HG02973 (cell line): ENCODE results near the gene GNAI2.

Experiments
- ATAC-seq: cut with Tn5 transposase; IDR thresholded peaks from one replicate; pipeline ENCODE4 v1.9.1; 2021; ENCODE audit warnings: moderate library complexity; ENCODE audit not compliant: unreplicated experiment

GNAI2 gene

DNA sequence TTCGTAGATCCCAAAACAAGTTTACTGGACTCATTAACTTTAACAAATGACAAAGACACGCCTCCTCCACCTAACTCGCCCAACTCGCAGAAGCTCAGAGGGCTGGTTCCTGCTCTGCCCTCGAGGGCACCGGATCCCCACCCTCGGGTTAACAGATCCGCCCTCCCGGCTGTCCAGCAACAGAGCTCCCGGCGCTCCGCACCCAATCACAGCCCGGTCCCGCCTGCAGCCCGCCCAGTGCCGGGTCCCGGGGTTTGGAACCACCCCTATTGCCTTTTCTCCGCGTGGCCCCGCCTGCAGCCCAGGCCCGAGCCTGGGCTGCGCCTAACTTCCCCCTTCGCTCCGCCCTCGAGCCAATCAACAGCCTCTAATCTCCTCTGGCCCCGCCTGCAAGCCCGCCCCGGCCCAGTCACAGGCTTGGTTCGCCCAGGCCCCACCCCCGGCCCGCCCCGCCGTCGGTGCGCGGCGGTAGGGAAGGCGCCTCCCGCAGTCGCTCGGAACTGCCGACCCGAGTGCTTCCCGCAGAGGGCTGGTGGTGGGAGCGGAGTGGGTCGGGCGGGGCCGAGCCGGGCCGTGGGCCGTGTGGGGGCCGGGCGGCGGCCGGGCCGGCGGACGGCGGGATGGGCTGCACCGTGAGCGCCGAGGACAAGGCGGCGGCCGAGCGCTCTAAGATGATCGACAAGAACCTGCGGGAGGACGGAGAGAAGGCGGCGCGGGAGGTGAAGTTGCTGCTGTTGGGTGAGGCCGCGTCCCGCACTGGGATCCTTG lies at the start of gene GNAI2:
Gene GNAI2, plus strand, starts transcription at position 489 of the 768 bp plus-strand sequence. Its CDS starts 132 bp downstream, at position 621.
- ATAC-seq, result peak; percentile 86

DNA sequence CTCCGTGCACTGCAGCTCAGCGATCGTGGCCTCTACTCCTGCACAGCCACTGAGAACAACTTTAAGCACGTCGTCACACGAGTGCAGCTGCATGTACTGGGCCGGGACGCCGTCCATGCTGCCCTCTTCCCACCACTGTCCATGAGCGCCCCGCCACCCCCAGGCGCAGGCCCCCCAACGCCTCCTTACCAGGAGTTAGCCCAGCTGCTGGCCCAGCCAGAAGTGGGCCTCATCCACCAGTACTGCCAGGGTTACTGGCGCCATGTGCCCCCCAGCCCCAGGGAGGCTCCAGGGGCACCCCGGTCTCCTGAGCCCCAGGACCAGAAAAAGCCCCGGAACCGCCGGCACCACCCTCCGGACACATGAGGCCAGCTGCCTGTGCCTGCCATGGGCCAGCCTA lies 48.3 kb upstream of the GNAI2 start:
- ATAC-seq, result no peak

DNA sequence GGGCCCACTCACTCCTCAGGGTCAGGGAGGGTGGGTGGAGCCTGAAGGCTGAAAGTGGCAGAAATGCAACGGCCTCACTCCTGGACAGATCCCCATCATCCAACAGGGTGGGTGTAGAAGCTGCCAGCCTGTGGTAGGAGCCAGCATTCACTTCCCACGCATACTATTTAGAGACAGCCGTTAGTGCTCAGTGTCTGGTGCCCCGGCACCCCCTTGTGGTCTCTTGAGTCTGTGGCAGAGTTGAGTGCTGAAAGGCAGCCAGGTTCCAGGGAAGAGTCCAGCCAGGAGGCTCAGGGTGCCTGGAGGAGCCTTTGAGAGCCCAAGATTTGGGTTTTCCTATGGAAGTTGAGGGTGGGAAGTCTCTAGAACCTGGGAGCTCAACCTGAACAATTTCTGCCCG lies 46.7 kb upstream of the GNAI2 start:
- ATAC-seq, result no peak

DNA sequence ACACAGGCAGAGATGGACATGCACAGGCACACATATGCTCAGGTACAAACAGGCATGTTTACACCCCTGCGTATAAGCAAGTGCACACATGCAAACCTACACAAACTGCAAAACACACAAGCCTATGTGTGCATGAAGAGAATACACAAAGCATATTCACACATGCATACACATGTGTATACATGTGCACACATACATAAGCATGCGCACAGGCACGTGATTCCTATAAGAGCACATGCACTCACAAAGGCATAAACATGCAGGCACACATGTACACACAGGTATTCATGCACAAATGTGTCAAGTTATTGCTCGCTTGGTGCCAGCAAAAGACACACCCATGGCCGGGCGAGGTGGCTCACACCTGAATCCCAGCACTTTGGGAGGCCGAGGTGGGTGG lies 46.0 kb upstream of the GNAI2 start:
- ATAC-seq, result no peak

DNA sequence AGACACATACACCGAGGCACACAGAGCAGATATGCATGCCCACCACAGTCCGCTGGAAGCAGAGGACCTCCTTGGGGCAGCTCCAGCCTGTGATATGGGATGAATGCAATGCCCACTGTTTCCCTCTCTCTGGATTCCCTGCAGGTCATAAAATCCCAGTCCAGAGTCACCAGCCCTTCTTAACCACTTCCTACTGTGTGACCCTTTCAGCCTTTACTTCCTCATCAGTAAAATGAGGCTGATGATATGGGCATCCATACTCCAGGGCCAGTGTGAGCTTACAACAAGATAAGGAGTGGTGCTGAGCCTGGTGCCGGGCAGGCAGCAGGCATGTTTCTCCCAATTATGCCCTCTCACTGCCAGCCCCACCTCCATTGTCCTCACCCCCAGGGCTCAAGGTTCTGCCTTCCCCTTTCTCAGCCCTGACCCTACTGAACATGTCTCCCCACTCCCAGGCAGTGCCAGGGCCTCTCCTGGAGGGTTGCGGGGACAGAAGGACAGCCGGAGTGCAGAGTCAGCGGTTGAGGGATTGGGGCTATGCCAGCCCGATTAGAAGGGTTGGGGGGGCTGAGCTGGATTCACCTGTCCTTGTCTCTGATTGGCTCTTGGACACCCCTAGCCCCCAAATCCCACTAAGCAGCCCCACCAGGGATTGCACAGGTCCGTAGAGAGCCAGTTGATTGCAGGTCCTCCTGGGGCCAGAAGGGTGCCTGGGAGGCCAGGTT lies 44.9 kb upstream of the GNAI2 start, which contains the start of gene GNAT1:
Gene GNAT1, plus strand, starts transcription at position 675 of the 725 bp plus-strand sequence. CDS start 116 bp downstream, outside the sequence.
- ATAC-seq, result no peak

DNA sequence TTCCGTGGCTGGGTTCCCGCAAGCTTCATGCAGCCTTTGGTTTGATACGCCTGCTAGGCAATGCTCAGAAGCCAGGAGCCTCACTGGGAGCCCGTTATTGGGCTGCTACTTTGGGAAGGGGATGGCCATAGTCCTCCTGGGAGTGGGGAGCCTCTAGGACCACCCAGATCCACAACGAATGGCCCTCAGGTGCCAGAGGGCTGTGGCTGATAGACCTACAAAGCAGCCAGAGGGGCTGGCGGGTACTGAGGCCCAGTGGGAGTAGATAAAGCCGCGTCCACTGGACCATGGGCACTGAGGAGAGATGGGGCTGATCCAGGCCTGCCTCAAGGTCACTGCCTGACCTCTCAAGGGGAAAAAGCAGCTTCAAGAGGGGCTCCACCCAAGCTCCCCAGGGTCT lies 43.9 kb upstream of the GNAI2 start:
- no peak for ATAC-seq

DNA sequence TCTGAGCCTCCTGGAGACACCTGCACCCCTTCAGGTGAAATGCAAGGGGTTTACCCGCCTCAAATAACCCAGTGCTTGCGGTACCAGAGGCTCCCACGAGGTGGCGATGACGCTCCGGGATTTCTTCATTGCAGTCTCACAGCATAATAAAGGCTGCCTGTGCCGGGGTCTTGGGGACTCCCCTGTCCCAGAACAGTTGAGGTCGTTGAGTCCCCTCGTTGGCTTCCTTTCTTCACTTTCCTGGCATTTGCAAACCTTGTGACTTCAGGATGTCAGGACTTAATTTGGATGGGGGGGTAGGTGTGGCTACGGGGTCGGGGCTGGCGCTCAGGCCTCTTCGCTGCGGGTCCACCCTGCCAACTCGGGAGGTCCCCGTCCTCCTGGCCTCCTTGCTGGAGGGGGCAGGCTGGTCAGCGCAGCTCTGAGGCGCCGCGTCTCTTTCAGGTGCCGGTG lies 43.3 kb upstream of the GNAI2 start:
- no peak for ATAC-seq

DNA sequence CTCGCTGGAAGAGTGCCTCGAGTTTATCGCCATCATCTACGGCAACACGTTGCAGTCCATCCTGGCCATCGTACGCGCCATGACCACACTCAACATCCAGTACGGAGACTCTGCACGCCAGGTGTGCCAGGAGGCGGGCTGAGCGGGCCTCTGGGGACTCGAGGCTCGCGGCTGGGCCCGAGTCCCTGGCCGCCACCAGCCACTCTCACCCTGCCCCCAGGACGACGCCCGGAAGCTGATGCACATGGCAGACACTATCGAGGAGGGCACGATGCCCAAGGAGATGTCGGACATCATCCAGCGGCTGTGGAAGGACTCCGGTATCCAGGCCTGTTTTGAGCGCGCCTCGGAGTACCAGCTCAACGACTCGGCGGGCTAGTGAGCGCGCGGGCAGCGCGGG lies 42.7 kb upstream of the GNAI2 start:
- no peak for ATAC-seq

DNA sequence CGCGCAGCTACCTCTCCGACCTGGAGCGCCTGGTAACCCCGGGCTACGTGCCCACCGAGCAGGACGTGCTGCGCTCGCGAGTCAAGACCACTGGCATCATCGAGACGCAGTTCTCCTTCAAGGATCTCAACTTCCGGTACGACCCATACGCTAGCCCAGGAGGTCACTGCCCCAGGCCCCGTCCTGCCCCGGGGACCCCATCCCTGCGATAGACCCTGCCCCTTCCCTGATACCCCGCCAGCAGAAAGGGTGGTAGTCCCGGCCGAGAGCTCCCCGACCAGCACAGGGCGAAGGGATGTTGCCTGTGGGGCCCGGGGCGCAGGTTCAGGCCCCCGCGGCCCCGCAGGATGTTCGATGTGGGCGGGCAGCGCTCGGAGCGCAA lies 42.3 kb upstream of the GNAI2 start:
- ATAC-seq, result no peak

DNA sequence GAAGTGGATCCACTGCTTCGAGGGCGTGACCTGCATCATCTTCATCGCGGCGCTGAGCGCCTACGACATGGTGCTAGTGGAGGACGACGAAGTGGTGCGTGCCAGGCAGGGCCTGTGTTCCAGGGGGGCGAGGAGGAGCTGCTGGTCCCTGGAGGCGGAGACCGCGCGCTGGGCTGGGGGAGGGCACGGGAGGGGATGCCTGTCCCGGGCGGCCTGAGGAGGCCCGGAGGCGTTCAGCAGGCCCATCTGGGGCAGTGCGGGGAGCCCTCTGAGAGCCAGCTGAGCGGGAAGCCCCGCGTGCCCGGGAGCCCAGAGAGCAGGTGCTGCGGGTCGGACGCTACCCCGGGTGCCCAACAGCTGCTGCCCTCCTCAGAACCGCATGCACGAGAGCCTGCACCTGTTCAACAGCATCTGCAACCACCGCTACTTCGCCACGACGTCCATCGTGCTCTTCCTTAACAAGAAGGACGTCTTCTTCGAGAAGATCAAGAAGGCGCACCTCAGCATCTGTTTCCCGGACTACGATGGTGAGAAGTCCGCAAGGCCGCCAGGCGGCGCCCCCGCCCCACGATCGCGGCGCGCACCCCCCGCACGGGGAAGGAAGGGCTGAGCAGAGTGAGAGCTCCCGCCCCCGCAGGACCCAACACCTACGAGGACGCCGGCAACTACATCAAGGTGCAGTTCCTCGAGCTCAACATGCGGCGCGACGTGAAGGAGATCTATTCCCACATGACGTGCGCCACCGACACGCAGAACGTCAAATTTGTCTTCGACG lies 41.7 kb upstream of the GNAI2 start:
- no peak for ATAC-seq

DNA sequence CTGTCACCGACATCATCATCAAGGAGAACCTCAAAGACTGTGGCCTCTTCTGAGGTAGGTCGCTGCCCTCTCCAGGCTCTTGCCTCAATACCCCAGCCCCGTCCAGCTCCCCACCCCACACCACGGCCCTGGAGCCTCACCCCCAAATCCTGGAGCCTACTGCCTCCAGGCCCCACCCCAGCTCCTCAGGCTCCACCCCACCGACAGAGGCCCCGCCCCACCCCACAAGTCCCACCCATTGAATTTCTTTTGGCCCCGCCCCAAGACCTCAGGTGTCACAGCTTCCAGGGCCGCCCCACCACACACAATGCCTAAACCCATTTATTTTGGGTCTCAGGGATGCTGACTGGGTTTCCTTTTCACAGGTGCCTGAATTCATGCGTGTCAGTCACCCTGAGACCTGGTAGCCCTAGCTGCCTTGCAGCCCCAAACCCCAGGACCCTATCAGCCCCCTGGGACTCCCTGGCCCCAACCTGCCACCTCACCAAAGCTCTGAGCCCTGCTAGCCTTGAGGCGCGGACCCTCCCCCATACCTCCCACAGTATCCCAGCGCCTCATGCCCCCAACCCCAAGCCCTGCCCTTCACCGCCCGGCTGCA lies 41.0 kb upstream of the GNAI2 start:
- ATAC-seq, result no peak

DNA sequence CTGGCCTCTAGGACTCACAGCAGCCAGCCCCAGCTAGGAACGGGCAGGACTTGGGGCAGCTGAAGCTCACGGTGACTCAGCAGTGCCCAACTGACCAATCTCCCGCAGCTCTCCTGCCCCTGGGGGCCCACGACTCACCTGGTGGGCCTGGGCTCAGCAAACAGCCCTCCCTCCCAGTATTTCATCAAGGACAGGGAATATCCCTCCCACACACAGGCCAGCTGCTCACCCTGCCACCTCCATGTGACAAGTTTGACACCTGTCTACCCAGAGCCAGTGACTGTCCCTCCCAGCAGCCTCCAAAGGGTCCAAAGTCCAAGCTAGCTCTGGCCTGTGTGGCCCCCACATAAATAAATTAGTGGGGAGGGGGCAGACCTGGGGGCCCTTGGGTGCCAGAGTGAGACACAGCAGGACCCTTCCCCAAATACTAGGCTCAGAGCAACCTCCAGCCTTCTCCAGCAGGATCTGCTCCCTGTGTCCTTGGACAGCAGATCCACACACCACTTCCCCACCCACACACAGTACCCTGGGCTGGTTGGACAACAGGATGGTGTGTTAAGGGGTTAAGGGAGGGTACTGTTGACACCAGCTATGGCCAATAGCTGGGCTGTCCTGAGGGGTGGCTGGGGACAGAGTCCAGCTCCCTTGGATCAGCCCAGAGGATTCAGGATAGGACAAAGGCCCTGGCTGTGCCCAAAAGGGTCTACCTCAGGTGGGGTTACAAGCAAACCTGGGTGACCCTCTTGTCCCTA lies 40.3 kb upstream of the GNAI2 start:
- no peak for ATAC-seq

DNA sequence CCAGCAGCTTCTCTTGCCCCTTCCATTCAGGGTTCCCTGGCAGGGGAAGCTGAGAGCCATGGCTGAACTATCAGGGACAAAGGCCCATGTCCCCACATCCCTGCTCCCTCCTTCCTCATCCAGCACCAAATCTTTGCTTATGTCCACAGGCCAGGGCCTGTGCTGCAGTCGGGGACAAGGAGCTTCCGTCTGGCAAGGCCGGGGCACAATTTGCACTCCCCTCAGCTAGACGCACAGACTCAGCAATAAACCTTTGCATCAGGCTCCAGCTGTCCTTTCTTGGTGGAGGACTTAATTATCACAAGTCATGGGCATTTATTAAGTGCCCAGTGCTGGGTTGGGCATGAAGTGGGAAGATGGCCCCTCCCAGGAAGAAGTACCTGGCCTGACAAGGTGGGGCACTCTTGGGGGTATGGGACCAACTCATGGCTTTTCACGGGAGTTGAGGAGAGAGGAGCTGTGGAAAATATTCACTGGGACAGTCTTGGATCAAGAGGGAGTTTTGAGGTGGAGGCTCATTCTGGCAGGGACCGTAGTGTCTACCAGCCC lies 39.7 kb upstream of the GNAI2 start:
- no peak for ATAC-seq

DNA sequence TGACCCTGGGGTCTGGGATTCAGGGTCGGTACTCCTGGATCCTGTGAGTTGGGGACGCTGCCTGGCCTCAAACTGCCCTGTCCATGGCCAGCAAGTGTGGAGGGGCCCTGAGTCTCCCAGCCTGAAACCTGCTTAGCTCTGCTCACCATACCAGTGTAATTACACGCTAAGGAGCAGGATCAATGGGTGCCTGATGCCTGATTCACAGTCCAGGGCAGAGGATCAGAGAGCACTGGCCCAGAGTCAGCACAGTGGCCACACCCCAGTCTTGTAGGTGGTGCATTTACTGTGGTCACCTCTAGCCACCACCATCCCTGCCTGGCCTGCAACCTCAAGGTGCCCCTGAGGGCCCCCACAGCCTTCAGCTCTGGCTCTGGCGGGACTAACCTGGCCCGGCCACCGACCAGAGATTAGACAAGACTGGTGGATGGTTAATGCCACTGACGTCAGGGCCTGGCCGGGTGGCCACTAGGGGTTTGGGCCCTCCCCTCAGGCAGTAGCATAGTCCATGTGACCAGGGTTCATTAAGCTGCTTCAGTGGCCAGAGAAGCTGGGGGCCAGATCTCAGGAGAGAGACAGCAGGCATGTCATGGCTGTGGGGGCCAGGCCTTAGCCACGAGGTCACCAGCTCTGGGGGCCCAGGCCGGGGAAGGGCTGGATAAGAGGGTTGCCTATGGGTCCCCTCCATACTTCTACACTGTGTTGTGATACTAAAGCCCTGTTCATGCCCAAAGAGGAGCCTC lies 34.3 kb upstream of the GNAI2 start:
- no peak for ATAC-seq

DNA sequence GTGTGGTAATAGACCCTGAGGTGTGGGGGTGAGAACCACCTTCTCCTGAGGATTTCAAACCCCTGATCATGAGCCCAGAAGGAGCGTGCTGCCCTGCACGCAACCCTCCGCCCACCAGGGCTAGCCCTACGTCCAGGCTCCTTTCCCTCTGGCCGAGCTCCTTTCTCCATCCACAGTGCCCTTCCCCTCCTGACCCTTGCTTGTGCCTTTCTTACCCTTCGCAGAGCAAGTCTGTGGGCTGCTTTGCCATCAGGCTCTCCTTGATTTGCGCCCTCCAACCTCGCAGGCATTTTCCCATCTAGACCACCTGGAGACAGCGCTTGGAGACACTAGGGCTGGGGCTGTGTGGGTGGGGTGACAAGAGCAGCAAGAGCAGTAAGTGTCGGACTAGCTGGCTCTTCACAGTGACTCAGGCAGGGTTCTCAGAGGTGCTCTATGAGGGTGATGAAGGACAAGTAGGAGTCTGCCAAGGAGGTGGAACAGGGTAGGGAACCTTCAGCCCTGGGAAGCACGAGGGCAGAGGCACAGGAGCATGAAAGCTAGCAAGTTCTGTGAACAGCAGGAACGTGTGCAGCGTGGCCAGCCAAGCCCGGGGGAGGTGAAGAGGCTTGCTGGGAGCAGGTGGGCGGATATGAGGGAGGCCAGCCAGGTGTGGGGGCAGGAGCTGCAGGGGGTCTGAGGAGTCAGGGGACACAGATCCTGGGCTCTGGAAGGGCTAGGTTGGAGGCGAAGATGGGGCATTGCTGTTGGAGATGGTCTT lies 33.5 kb upstream of the GNAI2 start:
- ATAC-seq, result no peak

DNA sequence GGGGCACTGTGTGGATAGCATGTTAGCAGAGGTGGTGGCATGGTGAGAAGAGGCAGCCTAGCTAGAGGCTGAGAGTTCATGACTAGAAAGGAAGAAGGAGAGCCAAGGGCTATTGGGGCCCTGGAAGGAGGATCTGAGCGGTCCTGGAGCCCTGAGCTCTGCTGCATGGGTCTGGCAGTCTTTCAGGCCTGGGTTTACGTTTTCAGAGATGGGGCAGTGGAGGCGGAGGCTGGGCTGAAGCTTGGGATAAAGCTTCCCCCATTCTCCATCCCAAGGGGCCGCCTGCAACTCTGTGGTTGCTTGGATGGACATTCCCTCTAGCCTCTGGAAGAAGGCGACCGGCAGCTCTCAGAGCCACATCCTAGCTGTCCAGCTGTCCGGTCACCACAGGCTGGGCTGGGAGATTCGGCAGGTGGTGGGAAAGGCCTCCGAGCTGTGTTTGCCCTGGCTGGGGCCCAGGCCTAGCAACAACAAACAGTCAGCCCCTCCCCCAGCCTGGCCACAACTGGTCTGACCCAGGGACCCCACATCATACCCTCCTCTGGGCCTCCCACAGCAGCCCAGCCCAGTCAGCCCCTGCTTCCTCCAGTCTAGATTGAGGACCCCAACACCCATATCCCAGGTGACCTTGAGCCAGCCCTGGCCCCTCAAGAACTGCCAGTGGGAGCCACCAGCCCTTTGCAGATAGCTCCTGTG lies 32.7 kb upstream of the GNAI2 start:
- no peak for ATAC-seq

DNA sequence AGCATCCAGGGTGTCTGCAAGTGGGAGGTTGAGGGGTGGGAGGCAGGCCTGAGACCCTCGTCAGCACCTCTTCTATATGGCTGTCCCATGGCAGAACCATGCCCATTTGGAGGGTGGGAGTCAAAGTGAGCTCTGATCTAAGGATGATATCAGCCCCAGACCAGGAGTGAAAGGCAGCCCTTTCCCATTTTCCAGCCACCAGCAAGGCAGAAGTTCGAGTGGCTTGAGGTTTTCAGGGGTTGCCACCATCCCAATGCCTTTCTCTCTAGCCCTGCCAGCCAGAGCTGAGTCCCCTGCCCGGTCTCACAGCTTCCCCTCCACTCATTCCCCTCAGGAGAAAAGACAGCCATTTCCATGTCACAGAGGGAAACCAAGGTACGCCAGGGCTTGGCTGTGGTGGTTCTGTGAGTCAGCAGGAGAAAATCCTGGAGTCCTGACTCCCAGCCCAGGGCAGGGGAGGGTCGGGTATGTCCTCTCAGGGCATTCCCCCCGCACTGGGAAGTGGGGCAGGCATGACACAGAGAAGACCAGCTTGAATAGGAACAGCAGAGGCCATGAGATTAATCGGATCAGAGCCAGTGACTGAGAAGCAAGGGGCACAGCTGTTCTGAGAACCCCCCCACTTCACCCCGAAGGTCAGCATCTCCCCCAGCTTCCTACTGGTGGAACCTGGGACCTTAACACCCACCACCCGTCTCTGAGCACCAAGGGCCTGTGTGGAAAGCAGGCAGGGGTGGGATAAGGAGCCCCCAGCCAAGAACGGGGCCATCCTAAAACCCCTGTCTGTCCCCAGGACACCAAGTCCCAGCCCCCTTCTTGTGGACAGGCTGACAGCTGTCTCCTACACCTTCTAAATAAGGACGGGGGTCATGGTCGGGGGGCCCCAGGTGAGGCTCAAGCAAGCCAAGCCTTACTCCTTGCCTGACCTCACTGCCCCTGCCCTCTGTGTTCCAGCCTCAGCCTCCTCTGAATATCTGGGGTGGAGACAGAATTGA lies 31.9 kb upstream of the GNAI2 start:
- no peak for ATAC-seq
